Amygdala (tissue), 56 donors: ENCODE data around the gene CSE1L.
"Not testable (repeated sequence)": the region's sequence is repeated elsewhere in the genome, so short reads cannot be mapped to it uniquely, and the experiment has no call there.

Experiments used
- DNase-seq, 56 donors: peaks; one replicate each; lab custom pipeline; 2025; lab: John Stamatoyannopoulos, UW

The CSE1L gene

DNA sequence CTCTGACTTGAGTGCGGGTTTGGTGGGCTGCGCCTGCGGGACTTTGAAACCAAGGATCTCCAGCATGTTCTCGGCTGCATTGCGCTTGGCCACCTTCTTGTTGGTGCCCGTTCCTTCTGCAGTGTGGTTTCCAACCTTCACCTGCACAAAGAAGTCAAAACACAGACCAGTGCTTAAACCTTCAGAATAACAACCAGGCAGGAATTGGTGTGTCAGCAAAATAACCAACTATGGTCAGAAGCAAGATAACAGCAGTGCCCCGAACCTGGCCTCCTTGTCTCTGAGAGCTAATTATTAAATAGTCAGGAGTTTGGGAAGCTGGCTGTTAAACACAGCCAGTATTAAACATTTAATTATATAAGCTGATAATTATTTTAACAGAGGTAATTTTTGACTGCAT lies 73.9 kb downstream of the CSE1L start:
- no peak for DNase-seq

DNA sequence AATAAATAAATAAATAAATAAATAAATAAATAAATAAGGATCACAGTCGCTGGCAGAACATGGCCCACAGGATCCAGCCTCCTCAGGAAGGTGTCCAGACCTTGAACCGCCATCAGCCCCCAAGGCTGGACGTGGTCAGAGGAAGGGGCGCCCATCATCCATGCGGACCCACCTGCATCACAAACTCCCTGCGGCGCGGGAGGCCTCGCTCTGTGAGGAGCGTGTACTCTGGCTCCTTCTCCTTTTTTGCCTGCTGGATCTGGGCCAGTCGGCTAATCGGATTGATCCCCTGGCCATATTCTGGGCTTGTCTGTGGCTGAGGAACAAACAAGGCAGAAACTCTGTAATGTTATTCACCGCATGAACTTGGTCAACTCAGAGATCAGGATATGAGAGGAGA lies 76.8 kb downstream of the CSE1L start:
- no peak for DNase-seq

GRCh38 chr20:49123982-49124381 lies 77.9 kb downstream of the CSE1L start:
- DNase-seq, result no peak

DNA sequence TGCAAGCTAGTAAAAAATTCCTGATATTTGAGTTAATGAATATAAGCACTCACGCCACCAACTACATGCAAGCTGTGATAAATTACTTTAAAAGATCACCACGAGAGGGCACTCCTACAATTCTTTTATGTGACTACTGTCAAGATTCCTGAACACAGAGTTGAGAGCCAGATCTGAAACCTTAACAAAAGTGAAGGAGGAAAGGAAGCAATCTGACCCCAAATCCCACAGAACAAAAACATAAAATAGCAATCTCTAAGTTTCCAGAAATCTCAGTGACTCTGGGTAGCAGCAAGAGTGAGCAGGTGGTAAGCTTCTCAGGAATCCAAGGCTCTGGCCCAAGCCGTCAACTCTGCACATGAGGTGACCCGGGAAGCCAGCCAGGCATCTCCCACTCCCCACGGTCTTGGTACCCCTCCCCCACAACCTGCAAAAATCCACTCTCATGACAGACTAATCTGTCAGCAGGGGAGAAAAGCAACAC lies 86.9 kb downstream of the CSE1L start:
- peak in 5 of 56 donors; percentile 2 to 86 (median 18) for DNase-seq

- no peak for DNase-seq
Observed at GRCh38 chr20:49133571-49133970, 87.5 kb downstream of the CSE1L start.

DNA sequence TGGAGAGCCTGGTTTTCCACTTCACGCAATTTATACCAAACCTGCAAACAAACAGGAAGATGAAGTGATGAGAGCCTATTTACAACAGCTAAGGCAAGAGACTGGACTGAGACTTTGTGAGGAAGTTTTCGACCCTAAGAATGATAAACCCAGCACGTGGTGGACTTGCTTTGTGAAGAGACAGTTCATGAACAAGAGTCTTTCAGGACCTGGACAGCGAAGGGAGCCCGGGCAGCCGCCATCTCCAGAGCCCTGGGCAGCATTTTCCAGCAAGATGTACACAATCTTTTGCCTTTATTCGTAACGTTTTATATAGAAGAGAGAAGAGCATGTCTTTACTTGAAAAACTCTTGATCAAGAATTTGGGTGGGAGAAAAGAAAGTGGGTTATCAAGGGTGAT lies 88.7 kb downstream of the CSE1L start:
- DNase-seq, result not testable (repeated sequence)

GRCh38 chr20:49136817-49137571 lies 90.9 kb downstream of the CSE1L start:
- DNase-seq, result no peak

- no peak for DNase-seq
Observed at GRCh38 chr20:49138431-49138830, 92.3 kb downstream of the CSE1L start.

- no peak for DNase-seq
Observed at GRCh38 chr20:49140411-49140810, 94.3 kb downstream of the CSE1L start.

- no peak for DNase-seq
Observed at GRCh38 chr20:49140834-49141233, 94.7 kb downstream of the CSE1L start.
